Panc1 (cell line): Measurements from ENCODE around the gene TXNIP. TPM values are rescaled to one million over a fixed set of nuclear protein-coding genes. Genes with fewer than 3 reads are reported as not detected.
"Not testable (repeated sequence)": the region's sequence is repeated elsewhere in the genome, so short reads cannot be mapped to it uniquely, and the experiment has no call there.

Source experiments
- ATAC-seq: fragments of 200-7000 bp; cut with Tn5 transposase; 2 replicates; pipeline ENCODE4 v1.9.1; 2020; ENCODE audit warnings: mild to moderate bottlenecking, moderate library complexity
- BruUV-seq: library from RNA; stranded (reverse); fragments of 400-500 nt; replicated peaks from 2 replicates; lab custom pipeline; 2021; lab: Mats Ljungman, UMichigan
- CTCF ChIA-PET: fragments of 300-600 bp; sonication (Branson Sonifier 250); formaldehyde crosslinking; loops from one replicate; lab custom pipeline; 2022; ENCODE audit warnings: antibody characterized with exemption; lab: Charles Lee
- POLR2A ChIA-PET: fragments of 300-600 bp; sonication (Branson Sonifier 250); formaldehyde crosslinking; loops from one replicate; lab custom pipeline; 2022; ENCODE audit warnings: antibody characterized with exemption; lab: Charles Lee
- DNase-seq: peaks from one replicate; pipeline ENCODE4 v3.0.0-alpha.2; 2010; ENCODE audit warnings: low read depth, low spot score
- H3K27ac ChIP-seq: 2 replicates; pipeline ENCODE4 v1.5.1; 2011; ENCODE audit warnings: mild to moderate bottlenecking, low read length, inconsistent platforms
- H3K27me3 ChIP-seq: fragments of 200-500 bp; sonication (Bioruptor generic); 2 replicates; pipeline ENCODE4 v1.6.0; 2014; ENCODE audit warnings: low read length, inconsistent platforms; ENCODE audit not compliant: control insufficient read depth, insufficient read depth
- H3K36me3 ChIP-seq: fragments of 200-500 bp; sonication (Bioruptor generic); 2 replicates; pipeline ENCODE4 v1.5.1; 2014; ENCODE audit warnings: inconsistent platforms, mild to moderate bottlenecking, low read length, moderate library complexity; ENCODE audit not compliant: control insufficient read depth, insufficient read depth
- H3K4me1 ChIP-seq: 2 replicates; pipeline ENCODE4 v1.5.1; 2011; ENCODE audit warnings: inconsistent platforms, mild to moderate bottlenecking, low read length, moderate library complexity; ENCODE audit not compliant: control insufficient read depth, insufficient read depth
- H3K4me3 ChIP-seq, 2 experiments: 2 replicates each; pipeline ENCODE4 v1.5.1; 2011 to 2012; ENCODE audit warnings: low read depth in 2 of 2, low read length in 2 of 2, mild to moderate bottlenecking in 2 of 2, inconsistent platforms in 1 of 2, moderate library complexity in 1 of 2
- H3K9me3 ChIP-seq: fragments of 200-500 bp; sonication (Bioruptor generic); 2 replicates; pipeline ENCODE4 v1.5.1; 2014; ENCODE audit warnings: low read depth, mild to moderate bottlenecking, inconsistent platforms, low read length, moderate library complexity; ENCODE audit not compliant: control insufficient read depth, insufficient read depth
- POLR2AphosphoS5 ChIP-seq: IDR thresholded peaks from 2 replicates; pipeline ENCODE4 v1.6.1; 2012; ENCODE audit warnings: mild to moderate bottlenecking, low read depth, low read length, moderate library complexity
- SIN3A ChIP-seq: IDR thresholded peaks from 2 replicates; pipeline ENCODE4 v1.6.1; 2012; ENCODE audit warnings: low read depth, mild to moderate bottlenecking, low read length, moderate library complexity, borderline replicate concordance; ENCODE audit not compliant: insufficient read depth
- TCF7L2 ChIP-seq: IDR thresholded peaks from 2 replicates; pipeline ENCODE4 v1.6.1; 2011; ENCODE audit warnings: mild to moderate bottlenecking, low read depth, low read length, inconsistent platforms
- in situ Hi-C: cut with HindIII; loops from 2 replicates; pipeline ENCODE4 v1.10.0; 2016; ENCODE audit warnings: low sequenced_read_pairs, low pct_unique_long_range_greater_than_20kb
- intact Hi-C: fragments of 100-400 bp; cut with micrococcal nuclease; formaldehyde crosslinking; loops from one replicate; pipeline ENCODE4 v1.10.0; 2022; ENCODE audit not compliant: unreplicated experiment
- total RNA-seq: library from RNA; stranded (reverse); gene quantifications from one replicate; pipeline ENCODE4 v1.2.1, GENCODE V29; 2021; ENCODE audit not compliant: unreplicated experiment
- TF ChIP-seq, protein P1 (sequence below): fragments of 450-650 bp; IDR thresholded peaks from 2 replicates; pipeline ENCODE4 v1.5.1; 2017; ENCODE audit warnings: mild to moderate bottlenecking
- TF ChIP-seq, protein P2 (sequence below), 2 experiments: IDR thresholded peaks; 2 replicates each; pipeline ENCODE4 v1.6.1; 2011 to 2012; ENCODE audit warnings: low read depth in 2 of 2, control low read depth in 1 of 2, low read length in 1 of 2, mild to moderate bottlenecking in 1 of 2, moderate library complexity in 1 of 2; ENCODE audit not compliant: insufficient read depth in 1 of 2

TXNIP gene
- total RNA-seq, 1 experiment from 2014 or later = 15.2 TPM

DNA sequence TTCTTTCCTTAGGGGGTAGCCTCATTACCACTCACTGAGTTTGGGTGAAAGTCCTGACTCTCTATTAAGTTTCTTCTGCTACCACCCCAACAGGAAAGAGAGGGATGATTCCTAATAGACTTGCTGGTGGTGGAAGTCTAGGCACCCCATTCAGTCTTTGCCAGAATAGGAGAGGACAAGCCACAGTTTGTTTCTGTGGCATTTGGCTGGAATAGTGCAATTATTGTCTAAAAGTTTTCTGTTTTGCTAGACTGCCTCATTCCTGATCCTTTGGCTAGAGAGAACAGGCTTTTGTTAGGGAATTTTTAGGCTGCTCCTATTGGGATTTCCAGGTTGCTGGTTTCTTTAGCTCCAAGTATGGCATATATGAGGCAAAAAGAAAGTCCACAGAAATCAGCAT, 35.1 kb upstream of the TXNIP start:
- BruUV-seq = no TSS peak
- no peak overlapping the region for H3K27ac ChIP-seq
- TF ChIP-seq, protein P1, sequence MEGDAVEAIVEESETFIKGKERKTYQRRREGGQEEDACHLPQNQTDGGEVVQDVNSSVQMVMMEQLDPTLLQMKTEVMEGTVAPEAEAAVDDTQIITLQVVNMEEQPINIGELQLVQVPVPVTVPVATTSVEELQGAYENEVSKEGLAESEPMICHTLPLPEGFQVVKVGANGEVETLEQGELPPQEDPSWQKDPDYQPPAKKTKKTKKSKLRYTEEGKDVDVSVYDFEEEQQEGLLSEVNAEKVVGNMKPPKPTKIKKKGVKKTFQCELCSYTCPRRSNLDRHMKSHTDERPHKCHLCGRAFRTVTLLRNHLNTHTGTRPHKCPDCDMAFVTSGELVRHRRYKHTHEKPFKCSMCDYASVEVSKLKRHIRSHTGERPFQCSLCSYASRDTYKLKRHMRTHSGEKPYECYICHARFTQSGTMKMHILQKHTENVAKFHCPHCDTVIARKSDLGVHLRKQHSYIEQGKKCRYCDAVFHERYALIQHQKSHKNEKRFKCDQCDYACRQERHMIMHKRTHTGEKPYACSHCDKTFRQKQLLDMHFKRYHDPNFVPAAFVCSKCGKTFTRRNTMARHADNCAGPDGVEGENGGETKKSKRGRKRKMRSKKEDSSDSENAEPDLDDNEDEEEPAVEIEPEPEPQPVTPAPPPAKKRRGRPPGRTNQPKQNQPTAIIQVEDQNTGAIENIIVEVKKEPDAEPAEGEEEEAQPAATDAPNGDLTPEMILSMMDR = no peak
- TF ChIP-seq TCF7L2 (no peak), POLR2AphosphoS5 (no peak), SIN3A (no peak)
- TF ChIP-seq, protein P2, sequence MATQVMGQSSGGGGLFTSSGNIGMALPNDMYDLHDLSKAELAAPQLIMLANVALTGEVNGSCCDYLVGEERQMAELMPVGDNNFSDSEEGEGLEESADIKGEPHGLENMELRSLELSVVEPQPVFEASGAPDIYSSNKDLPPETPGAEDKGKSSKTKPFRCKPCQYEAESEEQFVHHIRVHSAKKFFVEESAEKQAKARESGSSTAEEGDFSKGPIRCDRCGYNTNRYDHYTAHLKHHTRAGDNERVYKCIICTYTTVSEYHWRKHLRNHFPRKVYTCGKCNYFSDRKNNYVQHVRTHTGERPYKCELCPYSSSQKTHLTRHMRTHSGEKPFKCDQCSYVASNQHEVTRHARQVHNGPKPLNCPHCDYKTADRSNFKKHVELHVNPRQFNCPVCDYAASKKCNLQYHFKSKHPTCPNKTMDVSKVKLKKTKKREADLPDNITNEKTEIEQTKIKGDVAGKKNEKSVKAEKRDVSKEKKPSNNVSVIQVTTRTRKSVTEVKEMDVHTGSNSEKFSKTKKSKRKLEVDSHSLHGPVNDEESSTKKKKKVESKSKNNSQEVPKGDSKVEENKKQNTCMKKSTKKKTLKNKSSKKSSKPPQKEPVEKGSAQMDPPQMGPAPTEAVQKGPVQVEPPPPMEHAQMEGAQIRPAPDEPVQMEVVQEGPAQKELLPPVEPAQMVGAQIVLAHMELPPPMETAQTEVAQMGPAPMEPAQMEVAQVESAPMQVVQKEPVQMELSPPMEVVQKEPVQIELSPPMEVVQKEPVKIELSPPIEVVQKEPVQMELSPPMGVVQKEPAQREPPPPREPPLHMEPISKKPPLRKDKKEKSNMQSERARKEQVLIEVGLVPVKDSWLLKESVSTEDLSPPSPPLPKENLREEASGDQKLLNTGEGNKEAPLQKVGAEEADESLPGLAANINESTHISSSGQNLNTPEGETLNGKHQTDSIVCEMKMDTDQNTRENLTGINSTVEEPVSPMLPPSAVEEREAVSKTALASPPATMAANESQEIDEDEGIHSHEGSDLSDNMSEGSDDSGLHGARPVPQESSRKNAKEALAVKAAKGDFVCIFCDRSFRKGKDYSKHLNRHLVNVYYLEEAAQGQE (IDR thresholded peaks at IDR 0.05; ENCODE audit: insufficient read depth in 1 of 2, low read depth in 2 of 2, low read length in 1 of 2) = no peak
- intact Hi-C loops = no loop called here
- ATAC-seq = no peak
- no peaks in the 10 kb centered on the region for H3K9me3 ChIP-seq
- POLR2A ChIA-PET = no interaction called here
- H3K4me1 ChIP-seq = 0 out of 2 replicates have a peak, but pooled peaks cover 6% of the 10 kb centered on the region
- H3K4me3 ChIP-seq = no peak overlapping the region
- no peaks in the 10 kb centered on the region for H3K27me3 ChIP-seq
- in situ Hi-C loops = no loop called here
- no peaks in the 10 kb centered on the region for H3K36me3 ChIP-seq
- no peak for DNase-seq
- CTCF ChIA-PET = no interaction called here

DNA sequence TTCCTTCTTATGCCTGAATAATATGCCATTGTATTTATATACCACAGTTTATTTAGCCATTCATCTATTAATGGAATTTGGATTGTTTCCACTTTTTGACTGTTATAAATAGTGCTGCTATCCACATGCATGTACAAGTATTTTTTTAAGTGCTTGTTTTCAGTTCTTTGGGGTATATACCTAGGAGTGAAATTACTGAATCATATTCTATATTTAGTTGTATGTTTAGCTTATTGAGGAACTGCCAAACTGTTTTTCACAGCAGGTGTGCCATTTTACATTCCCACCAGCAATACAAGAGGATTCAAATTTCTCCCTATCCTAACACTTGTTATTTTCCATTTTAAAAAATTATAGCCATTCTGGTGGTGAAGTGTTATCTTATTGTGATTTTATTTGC, 32.7 kb upstream of the TXNIP start:
- in situ Hi-C loops (no loop called here), intact Hi-C loops (no loop called here)
- no peaks in the 10 kb centered on the region for H3K27me3 ChIP-seq
- ATAC-seq (no peak), DNase-seq (no peak)
- H3K27ac ChIP-seq = no peak overlapping the region
- H3K4me3 ChIP-seq = no peak overlapping the region
- POLR2A ChIA-PET = no interaction called here
- H3K36me3 ChIP-seq = no peaks in the 10 kb centered on the region
- H3K4me1 ChIP-seq = no peaks in the 10 kb centered on the region
- no TSS peak for BruUV-seq
- no peaks in the 10 kb centered on the region for H3K9me3 ChIP-seq
- CTCF ChIA-PET = no interaction called here
- TF ChIP-seq, protein P1 = no peak
- TF ChIP-seq POLR2AphosphoS5 (no peak), TCF7L2 (no peak), SIN3A (no peak)
- TF ChIP-seq, protein P2 (IDR thresholded peaks at IDR 0.05; ENCODE audit: insufficient read depth in 1 of 2, low read depth in 2 of 2, low read length in 1 of 2) = no peak

DNA sequence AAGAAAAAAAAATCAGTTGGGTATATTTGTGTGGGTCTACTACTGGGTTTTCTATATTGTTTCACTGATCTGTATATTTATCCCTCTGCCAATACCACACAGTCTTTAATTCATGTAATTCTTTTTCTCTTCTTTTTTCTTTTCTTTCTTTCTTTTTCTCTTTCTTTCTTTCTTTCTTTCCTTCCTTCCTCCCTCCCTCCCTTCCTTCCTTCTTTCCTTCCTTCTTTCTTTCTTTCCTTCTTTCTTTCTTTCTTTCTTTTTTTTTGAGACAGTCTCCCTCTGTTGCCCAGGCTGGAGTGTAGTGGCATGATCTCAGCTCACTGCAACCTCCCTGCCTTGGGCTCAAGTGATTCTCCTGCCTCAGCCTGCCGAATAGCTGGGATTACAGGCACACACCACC, 30.3 kb upstream of the TXNIP start:
- H3K27ac ChIP-seq, ATAC-seq, H3K36me3 ChIP-seq, H3K4me1 ChIP-seq, H3K9me3 ChIP-seq, intact Hi-C loops, H3K27me3 ChIP-seq, in situ Hi-C loops, CTCF ChIA-PET, H3K4me3 ChIP-seq, BruUV-seq, DNase-seq: not testable (repeated sequence)
- POLR2A ChIA-PET = interaction anchor here (0.6 to 0.7 kb wide), 2 partner anchors 23 to 191 kb away, joined by 3 to 14 read pairs; no protein-coding TSS in a partner anchor
